Right ventricle myocardium inferior (tissue), 1 donor: ENCODE results near the gene RUVBL1. TPM values are rescaled to one million over a fixed set of nuclear protein-coding genes. Genes with fewer than 3 reads are reported as not detected.

ENCODE experiments used
- ATAC-seq: fragments of 200-7000 bp; cut with Tn5 transposase; one replicate; pipeline ENCODE4 v1.9.1; 2020; ENCODE audit warnings: mild to moderate bottlenecking, moderate library complexity
- DNase-seq: peaks from one replicate; pipeline ENCODE4 v3.0.0; 2021; ENCODE audit errors: missing footprints
- intact Hi-C: fragments of 100-400 bp; cut with DNase I; formaldehyde crosslinking; loops from one replicate; pipeline ENCODE4 v1.11.0; 2022
- total RNA-seq: library from RNA; stranded (reverse); fragmentation: NEBNext Ultra II Directional; extraction: Animal tissue kit (Norgen Biotek cat#: 25700); gene quantifications from one replicate; pipeline ENCODE4 v1.2.1, GENCODE V29; 2021
- donor health status: DM: no; HTN: yes; CAD: no; lungs with severe emphysema.

Gene RUVBL1
- total RNA-seq, 1 donor from 2014 or later = 21.4 TPM

GRCh38 chr3:128094295-128095151, 29.1 kb downstream of the RUVBL1 start:
- ATAC-seq (no peak), DNase-seq (no peak)
- intact Hi-C loops = loop anchor here (1.0 to 5.0 kb wide), 2 partner anchors 39 to 403 kb away; no protein-coding TSS in a partner anchor

DNA sequence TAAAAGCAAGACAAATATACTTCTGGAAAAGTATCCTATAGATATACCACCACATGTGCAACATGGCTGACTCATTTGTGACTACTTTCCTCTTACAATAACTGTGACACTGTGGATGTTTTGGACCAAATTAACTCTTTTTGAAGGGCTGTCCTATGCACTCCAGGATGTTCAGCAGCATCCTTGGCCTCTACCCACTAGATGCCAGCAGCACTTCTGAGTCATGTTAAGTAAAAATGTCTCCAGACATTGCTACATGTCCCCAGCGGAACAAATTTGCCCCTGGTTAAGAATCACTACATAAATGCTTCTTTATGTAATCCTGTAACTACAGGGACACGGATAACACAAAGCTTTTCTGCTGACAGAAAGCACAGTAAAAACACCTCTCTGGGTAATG, 32.0 kb downstream of the RUVBL1 start:
- DNase-seq (no peak), ATAC-seq (no peak)
- intact Hi-C loops = no loop called here

DNA sequence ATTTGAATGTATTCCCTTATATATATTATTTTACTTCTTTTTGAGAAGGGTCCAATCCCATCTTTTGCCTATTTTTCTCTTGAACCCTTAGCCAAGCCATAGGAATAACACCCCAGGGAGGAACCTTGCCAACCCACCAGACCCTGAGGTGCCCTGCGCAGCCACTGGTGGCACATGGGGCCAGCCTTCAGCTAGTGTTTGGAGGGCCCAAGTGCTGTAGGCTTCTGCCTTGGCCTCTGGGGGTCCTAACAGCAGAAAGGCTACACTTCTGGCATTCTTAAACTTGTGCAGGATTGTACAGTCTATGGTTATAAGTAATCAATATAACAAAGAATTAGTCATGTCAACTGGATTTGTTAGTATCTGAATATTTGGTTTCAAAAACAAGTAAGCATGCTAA, 34.5 kb downstream of the RUVBL1 start:
- intact Hi-C loops = loop anchor here (10.0 kb wide), 1 partner anchor 216 kb away; no protein-coding TSS in a partner anchor
- ATAC-seq = no peak

GRCh38 chr3:128084675-128085021, 39.0 kb downstream of the RUVBL1 start:
- DNase-seq = no peak
- peak; percentile 35 for ATAC-seq
- intact Hi-C loops = loop anchor here (10.0 kb wide), 1 partner anchor 220 kb away; no protein-coding TSS in a partner anchor

More for the DNA sequence above, 34.5 kb downstream of the RUVBL1 start:
- no peak for DNase-seq

- intact Hi-C loops = loop anchor here (10.0 kb wide), 1 partner anchor 221 kb away; no protein-coding TSS in a partner anchor
- DNase-seq (no peak), ATAC-seq (peak; percentile 79)
Measured at GRCh38 chr3:128083980-128084674, 39.5 kb downstream of the RUVBL1 start.

DNA sequence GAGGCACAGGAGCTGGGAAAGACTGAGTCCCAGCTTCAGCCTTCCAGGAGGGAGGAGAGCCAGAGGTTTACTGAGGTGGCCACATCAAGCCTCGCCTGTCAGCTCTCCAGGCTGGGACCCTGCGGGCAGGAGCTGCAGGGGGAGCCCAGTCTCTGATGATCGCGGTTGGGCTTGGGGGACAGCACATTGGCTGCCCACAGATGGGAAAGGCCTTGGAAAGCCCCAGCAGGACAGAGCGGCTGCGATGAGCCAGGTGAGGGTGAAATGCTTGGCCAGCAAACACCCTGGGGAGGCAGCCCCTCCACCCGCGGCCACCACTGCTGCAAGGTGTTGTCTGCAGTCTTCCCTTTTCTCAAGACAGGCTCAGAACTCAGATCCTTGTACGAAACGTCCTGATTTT, 40.2 kb downstream of the RUVBL1 start:
- peak; percentile 2 for ATAC-seq
- no peak for DNase-seq
- intact Hi-C loops = loop anchor here (10.0 kb wide), 1 partner anchor 221 kb away; no protein-coding TSS in a partner anchor

GRCh38 chr3:128082546-128082945, 41.1 kb downstream of the RUVBL1 start:
- ATAC-seq = no peak
- intact Hi-C loops = loop anchor here (10.0 kb wide), 1 partner anchor 222 kb away; no protein-coding TSS in a partner anchor
- DNase-seq = no peak

- DNase-seq = no peak
- no peak for ATAC-seq
- intact Hi-C loops = loop anchor here (10.0 kb wide), 1 partner anchor 223 kb away; no protein-coding TSS in a partner anchor
Measured at GRCh38 chr3:128081846-128082245, 41.8 kb downstream of the RUVBL1 start.

- DNase-seq (no peak), ATAC-seq (no peak)
- intact Hi-C loops = loop anchor here (10.0 kb wide), 1 partner anchor 224 kb away; no protein-coding TSS in a partner anchor
Measured at GRCh38 chr3:128081226-128081625, 42.4 kb downstream of the RUVBL1 start.

DNA sequence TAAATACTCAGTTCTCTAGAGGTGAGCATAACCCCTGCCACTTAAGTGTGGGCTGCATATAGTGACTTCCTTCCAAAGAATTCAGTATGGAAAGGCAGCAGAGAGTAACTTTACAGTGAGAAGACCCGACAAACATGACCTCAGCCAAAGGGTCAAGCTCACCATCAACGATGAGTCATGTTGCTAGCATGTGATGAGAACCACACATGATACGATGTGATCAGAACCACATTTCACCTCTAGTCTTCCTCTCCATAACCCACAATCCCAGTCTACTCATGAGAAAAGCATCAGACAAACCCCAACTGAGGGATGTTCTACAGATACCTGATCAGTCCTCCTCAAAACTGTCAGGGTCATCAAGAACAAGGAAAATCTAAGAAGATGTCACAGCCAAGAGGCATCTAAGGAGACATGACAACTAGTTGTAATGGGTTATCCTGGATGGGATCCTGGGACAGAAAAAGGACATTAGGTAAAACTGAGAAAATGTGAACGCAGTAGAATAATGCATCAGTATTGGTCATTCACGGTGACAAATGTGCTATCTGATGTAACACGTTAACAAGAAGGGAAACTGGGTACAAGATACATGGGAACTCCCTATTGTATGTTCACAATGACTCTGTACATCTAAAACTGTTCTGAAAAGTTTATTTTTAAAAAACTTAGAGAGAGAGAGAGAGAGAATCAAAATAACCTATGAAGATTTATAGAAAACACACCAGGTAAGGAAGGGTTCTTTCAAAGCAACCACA, 43.1 kb downstream of the RUVBL1 start:
- intact Hi-C loops = loop anchor here (10.0 kb wide), 1 partner anchor 224 kb away; no protein-coding TSS in a partner anchor
- no peak for ATAC-seq
- no peak for DNase-seq

- ATAC-seq (no peak), DNase-seq (no peak)
- intact Hi-C loops = loop anchor here (5.0 to 10.0 kb wide), 2 partner anchors 225 to 527 kb away; no protein-coding TSS in a partner anchor
Measured at GRCh38 chr3:128079823-128080222, 43.8 kb downstream of the RUVBL1 start.

DNA sequence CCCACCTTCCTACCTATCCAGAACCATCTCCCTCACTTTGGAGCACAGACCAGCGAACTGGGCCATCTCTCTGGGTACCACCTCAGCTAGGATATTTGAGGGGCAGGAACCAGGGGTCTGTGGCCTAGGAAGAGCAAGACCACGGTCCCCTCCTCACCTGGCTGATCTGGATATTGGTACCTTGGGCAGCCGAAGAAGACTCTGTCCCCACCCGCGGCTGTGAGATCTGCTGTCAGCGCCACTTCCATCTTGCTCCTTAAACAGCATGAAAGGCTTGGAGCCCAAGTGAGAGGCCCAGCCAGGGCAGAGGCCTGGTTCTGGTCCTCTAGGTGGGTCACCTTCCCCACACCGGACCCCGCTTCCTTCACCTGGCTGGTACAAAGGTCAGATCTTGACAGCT, 44.7 kb downstream of the RUVBL1 start:
- intact Hi-C loops = loop anchor here (5.0 kb wide), 1 partner anchor 528 kb away; no protein-coding TSS in a partner anchor
- DNase-seq = no peak
- no peak for ATAC-seq

DNA sequence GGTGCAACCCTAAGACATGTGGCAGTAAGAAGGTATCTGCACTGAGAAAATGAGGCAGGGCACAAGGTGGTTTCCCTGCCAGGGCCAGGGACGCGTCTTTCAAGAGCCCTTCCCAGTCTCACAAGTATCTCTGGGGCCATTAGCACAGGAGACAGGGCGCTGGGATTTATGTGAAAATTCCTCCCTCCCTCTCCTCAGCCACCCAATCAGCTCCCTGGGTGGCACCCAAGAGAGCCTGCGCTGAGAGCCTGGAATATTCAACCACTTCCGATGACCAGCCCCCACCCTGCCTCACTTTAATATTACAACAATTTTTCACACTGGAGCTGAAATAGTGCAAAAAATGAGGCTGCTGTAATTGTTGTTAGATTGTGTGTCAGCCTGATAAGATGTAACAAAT, 45.3 kb downstream of the RUVBL1 start:
- no peak for ATAC-seq
- intact Hi-C loops = loop anchor here (5.0 kb wide), 1 partner anchor 529 kb away; no protein-coding TSS in a partner anchor

DNA sequence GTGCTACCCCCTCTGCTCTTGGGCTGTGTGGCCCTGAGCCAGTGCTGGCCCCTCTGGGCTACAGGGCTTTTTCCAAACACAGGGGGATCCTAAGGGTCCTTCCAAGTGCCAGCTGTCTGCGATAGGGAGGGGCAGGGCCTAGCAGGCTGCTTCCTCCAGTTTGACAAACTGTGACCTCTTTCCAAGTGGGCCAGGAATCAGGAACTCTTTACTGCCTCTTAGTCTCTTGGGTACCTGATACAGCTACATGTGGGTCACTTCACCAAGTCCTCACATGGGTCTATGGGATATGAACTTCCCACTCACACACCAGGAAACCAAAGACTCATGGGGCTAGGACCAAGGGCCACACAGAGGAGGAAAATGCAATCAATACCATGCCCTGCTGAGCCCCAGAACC, 45.9 kb downstream of the RUVBL1 start:
- intact Hi-C loops = loop anchor here (5.0 kb wide), 1 partner anchor 530 kb away; no protein-coding TSS in a partner anchor
- ATAC-seq = no peak
- DNase-seq = no peak

More for the DNA sequence above, 45.3 kb downstream of the RUVBL1 start:
- DNase-seq = no peak

- intact Hi-C loops = loop anchor here (5.0 kb wide), 1 partner anchor 530 kb away; no protein-coding TSS in a partner anchor
- DNase-seq (peak; percentile 69), ATAC-seq (no peak)
Measured at GRCh38 chr3:128077202-128077624, 46.4 kb downstream of the RUVBL1 start.

DNA sequence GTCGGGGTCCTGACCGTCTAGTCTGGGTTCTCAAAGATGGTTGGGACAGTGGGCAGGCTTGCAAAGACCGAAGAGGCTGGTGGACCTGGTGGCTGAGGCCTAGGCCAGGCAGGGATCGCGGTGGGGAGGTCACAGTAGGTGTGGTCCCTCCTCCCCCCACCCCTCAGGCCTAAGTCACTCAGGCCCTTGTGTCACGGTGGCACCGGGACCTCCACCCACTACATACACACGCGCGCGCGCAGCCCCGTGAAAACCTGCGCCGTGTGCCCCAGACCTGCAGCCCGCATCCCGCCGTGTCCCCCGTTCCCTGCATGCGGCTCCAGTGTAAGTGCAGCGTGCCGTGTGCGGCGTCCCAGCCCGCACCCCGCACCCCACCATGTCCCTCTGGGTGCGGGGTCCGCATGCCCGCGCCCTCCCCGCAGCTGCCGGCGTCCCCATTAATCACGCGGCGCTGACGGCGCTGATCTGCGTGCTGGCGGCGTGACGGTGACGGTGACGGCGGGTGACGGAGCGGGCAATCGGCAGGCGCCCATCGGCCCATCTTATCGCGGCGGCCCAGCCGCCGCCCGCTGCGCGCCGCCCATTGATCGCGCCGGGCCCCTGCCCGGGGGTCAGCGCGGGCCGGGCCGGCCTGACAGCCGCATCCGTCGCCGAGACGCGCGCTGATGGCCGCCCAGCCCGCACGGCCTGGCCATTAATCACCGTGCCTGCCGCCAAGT, 47.0 kb downstream of the RUVBL1 start:
- DNase-seq (peak; percentile 81), ATAC-seq (peak; percentile 2)
- intact Hi-C loops = loop anchor here (5.0 kb wide), 1 partner anchor 531 kb away; no protein-coding TSS in a partner anchor
